ENCODE measurements around the gene PAQR7. TPM values are rescaled to one million over a fixed set of nuclear protein-coding genes. Genes with fewer than 3 reads are reported as not detected.

PAQR7 gene
- total RNA-seq, 4 donors from 2014 or later: 2.5 to 8.5 (median 6.4) TPM

DNA sequence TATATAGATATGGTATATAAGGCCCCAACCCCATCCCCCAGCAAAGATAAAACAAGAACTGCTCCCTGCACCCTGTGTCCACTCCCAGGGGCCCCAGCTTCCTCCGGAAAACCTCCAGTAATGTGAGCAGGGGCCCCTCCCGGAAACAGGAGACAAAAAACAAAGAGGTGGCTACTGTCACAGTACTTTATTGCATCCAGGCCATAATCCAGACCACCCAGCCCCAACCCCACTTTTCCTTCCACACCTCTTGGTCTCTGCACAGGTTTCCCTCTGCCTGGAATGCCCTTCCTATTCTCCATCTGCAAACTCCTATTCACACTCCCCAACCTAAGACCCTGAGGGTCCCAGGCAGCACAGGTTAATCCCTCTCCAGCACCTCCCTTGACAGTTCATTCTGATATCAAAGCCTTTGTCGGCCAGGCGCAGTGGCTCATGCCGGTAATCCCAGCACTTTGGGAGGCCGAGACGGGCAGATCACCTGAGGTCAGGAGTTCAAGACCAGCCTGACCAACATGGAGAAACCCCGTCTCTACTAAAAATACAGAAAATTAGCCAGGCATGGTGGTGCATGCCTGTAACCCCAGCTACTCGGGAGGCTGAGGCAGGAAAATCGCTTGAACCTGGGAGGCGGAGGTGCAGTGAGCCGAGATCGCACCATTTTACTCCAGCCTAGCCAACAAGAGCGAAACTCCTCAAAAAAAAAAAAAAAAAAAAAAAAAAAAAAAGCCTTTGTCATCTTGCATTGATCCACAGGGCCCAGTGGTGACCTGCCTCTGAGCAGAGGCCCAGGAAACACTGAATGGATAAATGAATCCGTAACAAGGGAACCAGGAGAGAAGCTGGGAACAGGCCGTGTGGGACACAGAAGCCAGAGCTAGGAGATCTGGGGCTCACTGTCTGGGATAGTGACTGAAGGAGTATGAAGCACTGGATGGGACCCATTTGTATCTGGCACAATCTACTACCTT is 13.9 kb downstream of the PAQR7 start:
- DNase-seq: no peak
- H3K4me1 ChIP-seq: peaks cover 6 to 15% of the 10 kb centered on the region in 2 donors
- H3K9me3 ChIP-seq: no peaks in the 10 kb centered on the region
- intact Hi-C loops (cut with DNase I): no loop called here
- no peak overlapping the region for H3K4me3 ChIP-seq (replicated peaks in 1 of 3)
- no peaks in the 10 kb centered on the region for H3K27me3 ChIP-seq
- peaks cover 0 to 4% of the 10 kb centered on the region in 2 donors for H3K36me3 ChIP-seq
- 77 to 80% methylated on average over 16 of the region's 16 CpGs for WGBS, 2 donors
- H3K27ac ChIP-seq: no peak overlapping the region
- TF ChIP-seq, protein P1, sequence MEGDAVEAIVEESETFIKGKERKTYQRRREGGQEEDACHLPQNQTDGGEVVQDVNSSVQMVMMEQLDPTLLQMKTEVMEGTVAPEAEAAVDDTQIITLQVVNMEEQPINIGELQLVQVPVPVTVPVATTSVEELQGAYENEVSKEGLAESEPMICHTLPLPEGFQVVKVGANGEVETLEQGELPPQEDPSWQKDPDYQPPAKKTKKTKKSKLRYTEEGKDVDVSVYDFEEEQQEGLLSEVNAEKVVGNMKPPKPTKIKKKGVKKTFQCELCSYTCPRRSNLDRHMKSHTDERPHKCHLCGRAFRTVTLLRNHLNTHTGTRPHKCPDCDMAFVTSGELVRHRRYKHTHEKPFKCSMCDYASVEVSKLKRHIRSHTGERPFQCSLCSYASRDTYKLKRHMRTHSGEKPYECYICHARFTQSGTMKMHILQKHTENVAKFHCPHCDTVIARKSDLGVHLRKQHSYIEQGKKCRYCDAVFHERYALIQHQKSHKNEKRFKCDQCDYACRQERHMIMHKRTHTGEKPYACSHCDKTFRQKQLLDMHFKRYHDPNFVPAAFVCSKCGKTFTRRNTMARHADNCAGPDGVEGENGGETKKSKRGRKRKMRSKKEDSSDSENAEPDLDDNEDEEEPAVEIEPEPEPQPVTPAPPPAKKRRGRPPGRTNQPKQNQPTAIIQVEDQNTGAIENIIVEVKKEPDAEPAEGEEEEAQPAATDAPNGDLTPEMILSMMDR (IDR thresholded peaks at IDR 0.05): no peak
- TF ChIP-seq POLR2A (IDR thresholded peaks at IDR 0.05): no peak

DNA sequence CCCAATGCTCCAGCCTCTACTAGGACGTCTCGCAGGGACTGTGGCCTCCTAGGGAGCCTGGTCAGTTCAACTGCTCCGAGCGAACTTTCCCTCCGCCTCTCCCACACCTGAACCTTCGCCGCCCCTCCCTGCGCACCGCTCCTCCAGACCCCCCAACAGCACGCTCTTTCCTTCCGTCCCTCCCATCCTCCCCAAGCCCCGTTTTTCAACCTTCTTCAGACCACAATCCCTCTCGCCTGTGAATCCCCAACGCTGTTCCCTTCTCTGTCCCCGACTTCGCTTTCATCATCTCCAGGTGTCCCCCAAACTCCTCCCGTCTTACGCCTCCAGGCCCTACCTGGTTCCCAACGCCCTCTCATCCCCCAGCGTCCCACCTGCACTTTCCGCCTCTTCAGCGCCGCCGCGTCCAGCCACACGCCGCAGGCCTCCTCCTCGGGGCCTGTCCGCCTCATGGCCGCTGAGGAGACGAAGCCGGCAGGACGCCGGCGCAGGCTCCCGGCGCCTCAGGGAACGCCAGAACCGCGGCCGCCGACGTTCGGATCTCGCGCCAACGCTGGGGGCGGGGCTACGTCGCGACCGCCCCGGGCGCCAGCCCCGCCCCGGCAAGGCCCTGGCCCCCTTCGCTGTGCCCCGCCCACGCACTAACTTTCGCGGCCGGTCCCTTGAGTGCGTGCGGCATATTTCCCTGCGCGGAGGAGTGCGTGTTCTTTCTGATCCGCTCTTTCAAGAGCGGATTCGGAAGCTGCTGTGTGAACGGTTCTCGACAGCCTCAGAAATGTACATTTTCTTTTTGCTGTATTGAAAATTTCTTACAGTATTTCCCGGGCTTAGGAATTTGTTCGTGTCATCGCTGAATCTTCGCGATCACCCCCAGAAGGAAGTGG is 16.4 kb downstream of the PAQR7 start, which contains the start of gene AUNIP:
Gene AUNIP (minus strand): TSS at position 552 of the 884 bp plus-strand sequence. CDS start 100 bp downstream, at position 452.
- peak within 1 kb of the TSS; percentile 12 to 64 (median 58) for H3K27ac ChIP-seq
- peak in 1 of 2 donors; percentile 69 for TF ChIP-seq POLR2A (IDR thresholded peaks at IDR 0.05)
- TF ChIP-seq, protein P1 (IDR thresholded peaks at IDR 0.05): no peak
- intact Hi-C loops (cut with DNase I): no loop called here
- 1% methylated on average over 58 to 76 of the region's 77 CpGs for WGBS, 2 donors
- peak within 1 kb of the TSS in 2 of 3 donors; percentile 40 to 49 for H3K4me3 ChIP-seq (replicated peaks in 1 of 3)
- no peaks in the 10 kb centered on the region for H3K9me3 ChIP-seq
- no peaks in the 10 kb centered on the region for H3K27me3 ChIP-seq
- peak; percentile 88 for DNase-seq
- peaks cover 6 to 15% of the 10 kb centered on the region in 2 donors for H3K4me1 ChIP-seq
- peaks cover 0 to 4% of the 10 kb centered on the region in 2 donors for H3K36me3 ChIP-seq

DNA sequence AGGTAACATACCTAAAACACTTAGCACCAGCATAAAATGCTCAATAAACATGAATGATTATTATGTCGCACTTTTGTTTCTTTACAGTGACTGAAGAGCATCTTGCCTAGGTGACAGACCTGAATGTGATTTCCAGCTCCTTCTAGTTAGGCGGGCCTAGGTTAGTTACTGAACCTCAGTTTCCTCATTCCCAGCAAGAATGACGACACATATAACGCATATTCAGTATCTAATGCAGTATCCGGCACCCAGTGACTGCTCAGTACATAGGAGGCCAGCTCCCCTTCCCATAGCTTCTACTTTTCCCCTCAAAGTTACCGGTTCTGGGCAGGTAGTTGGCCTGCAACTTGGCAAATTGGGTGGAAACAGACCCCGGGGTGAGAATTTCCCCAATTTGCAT is 17.0 kb downstream of the PAQR7 start:
- no peak for DNase-seq
- Histone ChIP-seq H3K9me3 (no peaks in the 10 kb centered on the region), H3K36me3 (peaks cover 0 to 4% of the 10 kb centered on the region in 2 donors), H3K27ac (no peak overlapping the region), H3K4me3 (replicated peaks in 1 of 3) (no peak overlapping the region), H3K27me3 (no peaks in the 10 kb centered on the region), H3K4me1 (peaks cover 6 to 15% of the 10 kb centered on the region in 2 donors)
- intact Hi-C loops (cut with DNase I): no loop called here
- no peak for TF ChIP-seq POLR2A (IDR thresholded peaks at IDR 0.05)
- 42 to 48% methylated on average over 7 of the region's 7 CpGs for WGBS, 2 donors

DNA sequence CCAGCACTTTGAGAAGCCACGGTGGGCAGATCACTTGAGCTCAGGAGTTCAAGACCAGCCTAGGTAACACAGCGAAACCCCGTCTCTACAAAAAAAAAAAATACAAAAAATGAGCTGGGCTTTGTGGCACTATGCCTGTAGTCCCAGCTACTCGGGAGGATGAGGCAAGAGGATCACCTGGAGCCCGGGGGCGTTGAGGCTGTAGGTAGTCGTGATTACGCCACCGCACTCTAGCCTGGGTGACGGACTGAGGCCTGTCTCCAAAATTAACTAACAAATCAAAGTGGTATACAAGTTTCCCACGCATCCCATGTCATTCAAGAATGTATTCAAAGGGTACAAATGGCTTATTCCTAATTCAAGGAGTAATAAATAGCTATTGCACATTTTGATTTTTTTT is 18.7 kb downstream of the PAQR7 start:
- H3K4me1 ChIP-seq: peaks cover 6 to 15% of the 10 kb centered on the region in 2 donors
- H3K9me3 ChIP-seq: no peaks in the 10 kb centered on the region
- no peaks in the 10 kb centered on the region for H3K36me3 ChIP-seq
- intact Hi-C loops (cut with DNase I): no loop called here
- no peak overlapping the region for H3K27ac ChIP-seq
- TF ChIP-seq POLR2A (IDR thresholded peaks at IDR 0.05): no peak
- TF ChIP-seq, protein P1 (IDR thresholded peaks at IDR 0.05): no peak
- no peak for DNase-seq
- 91 to 96% methylated on average over 11 of the region's 11 CpGs for whole genome bisulfite sequencing, 2 donors
- H3K4me3 ChIP-seq (replicated peaks in 1 of 3): no peak overlapping the region
- H3K27me3 ChIP-seq: no peaks in the 10 kb centered on the region

DNA sequence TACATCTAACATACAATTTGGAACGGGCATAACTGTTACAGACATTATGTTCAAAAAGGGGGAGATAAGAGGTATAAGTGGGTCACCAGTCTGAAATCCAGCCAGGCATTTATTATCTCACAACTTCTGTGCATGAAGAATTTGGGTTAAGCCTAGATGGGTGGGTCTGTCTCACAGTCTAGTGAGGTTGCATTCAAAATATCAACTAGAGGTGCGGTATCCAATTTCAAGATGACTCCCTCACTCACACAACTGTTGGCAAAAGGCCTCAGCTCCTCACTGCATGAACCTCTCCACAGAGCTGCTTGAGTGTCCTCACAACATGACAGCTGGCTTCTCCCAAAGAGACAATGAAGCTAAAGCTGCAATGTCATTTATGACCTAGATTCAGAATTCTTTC is 21.0 kb downstream of the PAQR7 start:
- no peaks in the 10 kb centered on the region for H3K9me3 ChIP-seq
- 83 to 91% methylated on average over 2 of the region's 2 CpGs for WGBS, 2 donors
- no peaks in the 10 kb centered on the region for H3K36me3 ChIP-seq
- DNase-seq: no peak
- no peaks in the 10 kb centered on the region for H3K27me3 ChIP-seq
- H3K4me1 ChIP-seq: peaks cover 6 to 7% of the 10 kb centered on the region in 2 donors
- H3K4me3 ChIP-seq (replicated peaks in 1 of 3): no peak overlapping the region
- TF ChIP-seq, protein P1 (IDR thresholded peaks at IDR 0.05): no peak
- TF ChIP-seq POLR2A (IDR thresholded peaks at IDR 0.05): no peak
- intact Hi-C loops (cut with DNase I): no loop called here
- no peak overlapping the region for H3K27ac ChIP-seq

Measured in thyroid gland (tissue), 4 donors.